Measurements from ENCODE around the gene TGFBR3L.
"Not testable (repeated sequence)": the region's sequence is repeated elsewhere in the genome, so short reads cannot be mapped to it uniquely, and the experiment has no call there.

The TGFBR3L gene

GRCh38 chr19:7928741-7929701 lies 14.4 kb downstream of the TGFBR3L start (continued):
- TF ChIP-seq, protein P1, sequence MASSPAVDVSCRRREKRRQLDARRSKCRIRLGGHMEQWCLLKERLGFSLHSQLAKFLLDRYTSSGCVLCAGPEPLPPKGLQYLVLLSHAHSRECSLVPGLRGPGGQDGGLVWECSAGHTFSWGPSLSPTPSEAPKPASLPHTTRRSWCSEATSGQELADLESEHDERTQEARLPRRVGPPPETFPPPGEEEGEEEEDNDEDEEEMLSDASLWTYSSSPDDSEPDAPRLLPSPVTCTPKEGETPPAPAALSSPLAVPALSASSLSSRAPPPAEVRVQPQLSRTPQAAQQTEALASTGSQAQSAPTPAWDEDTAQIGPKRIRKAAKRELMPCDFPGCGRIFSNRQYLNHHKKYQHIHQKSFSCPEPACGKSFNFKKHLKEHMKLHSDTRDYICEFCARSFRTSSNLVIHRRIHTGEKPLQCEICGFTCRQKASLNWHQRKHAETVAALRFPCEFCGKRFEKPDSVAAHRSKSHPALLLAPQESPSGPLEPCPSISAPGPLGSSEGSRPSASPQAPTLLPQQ (tag by site-specific recombination; IDR thresholded peaks at IDR 0.05), result no peak
- TF ChIP-seq, protein P2, sequence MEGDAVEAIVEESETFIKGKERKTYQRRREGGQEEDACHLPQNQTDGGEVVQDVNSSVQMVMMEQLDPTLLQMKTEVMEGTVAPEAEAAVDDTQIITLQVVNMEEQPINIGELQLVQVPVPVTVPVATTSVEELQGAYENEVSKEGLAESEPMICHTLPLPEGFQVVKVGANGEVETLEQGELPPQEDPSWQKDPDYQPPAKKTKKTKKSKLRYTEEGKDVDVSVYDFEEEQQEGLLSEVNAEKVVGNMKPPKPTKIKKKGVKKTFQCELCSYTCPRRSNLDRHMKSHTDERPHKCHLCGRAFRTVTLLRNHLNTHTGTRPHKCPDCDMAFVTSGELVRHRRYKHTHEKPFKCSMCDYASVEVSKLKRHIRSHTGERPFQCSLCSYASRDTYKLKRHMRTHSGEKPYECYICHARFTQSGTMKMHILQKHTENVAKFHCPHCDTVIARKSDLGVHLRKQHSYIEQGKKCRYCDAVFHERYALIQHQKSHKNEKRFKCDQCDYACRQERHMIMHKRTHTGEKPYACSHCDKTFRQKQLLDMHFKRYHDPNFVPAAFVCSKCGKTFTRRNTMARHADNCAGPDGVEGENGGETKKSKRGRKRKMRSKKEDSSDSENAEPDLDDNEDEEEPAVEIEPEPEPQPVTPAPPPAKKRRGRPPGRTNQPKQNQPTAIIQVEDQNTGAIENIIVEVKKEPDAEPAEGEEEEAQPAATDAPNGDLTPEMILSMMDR (tag by site-specific recombination; IDR thresholded peaks at IDR 0.05), result peak; percentile 65
- TF ChIP-seq, protein P3, sequence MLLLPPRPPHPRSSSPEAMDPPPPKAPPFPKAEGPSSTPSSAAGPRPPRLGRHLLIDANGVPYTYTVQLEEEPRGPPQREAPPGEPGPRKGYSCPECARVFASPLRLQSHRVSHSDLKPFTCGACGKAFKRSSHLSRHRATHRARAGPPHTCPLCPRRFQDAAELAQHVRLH (tag by site-specific recombination; IDR thresholded peaks at IDR 0.05), result no peak
- TF ChIP-seq, protein P4, sequence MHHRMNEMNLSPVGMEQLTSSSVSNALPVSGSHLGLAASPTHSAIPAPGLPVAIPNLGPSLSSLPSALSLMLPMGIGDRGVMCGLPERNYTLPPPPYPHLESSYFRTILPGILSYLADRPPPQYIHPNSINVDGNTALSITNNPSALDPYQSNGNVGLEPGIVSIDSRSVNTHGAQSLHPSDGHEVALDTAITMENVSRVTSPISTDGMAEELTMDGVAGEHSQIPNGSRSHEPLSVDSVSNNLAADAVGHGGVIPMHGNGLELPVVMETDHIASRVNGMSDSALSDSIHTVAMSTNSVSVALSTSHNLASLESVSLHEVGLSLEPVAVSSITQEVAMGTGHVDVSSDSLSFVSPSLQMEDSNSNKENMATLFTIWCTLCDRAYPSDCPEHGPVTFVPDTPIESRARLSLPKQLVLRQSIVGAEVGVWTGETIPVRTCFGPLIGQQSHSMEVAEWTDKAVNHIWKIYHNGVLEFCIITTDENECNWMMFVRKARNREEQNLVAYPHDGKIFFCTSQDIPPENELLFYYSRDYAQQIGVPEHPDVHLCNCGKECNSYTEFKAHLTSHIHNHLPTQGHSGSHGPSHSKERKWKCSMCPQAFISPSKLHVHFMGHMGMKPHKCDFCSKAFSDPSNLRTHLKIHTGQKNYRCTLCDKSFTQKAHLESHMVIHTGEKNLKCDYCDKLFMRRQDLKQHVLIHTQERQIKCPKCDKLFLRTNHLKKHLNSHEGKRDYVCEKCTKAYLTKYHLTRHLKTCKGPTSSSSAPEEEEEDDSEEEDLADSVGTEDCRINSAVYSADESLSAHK (tag by site-specific recombination; IDR thresholded peaks at IDR 0.05), result no peak

- Histone ChIP-seq H3K36me3 (ENCODE audit: control insufficient read depth in 2 of 2, insufficient read depth in 1 of 2, low read length in 2 of 2) (peaks cover 6 to 59% of the 10 kb centered on the region in 2 experiments; a peak in 2 of 3 replicates), H3K4me1 (ENCODE audit: control insufficient read depth, insufficient read depth, low read length) (peaks cover 17% of the 10 kb centered on the region)
- ChIA-PET CTCF (interaction anchor here (0.9 to 3.5 kb wide), 5 partner anchors 10 to 130 kb away, joined by 3 to 25 read pairs (median 3); partner anchors contain the start of gene TIMM44), POLR2A (interaction anchor here (0.7 to 5.8 kb wide), 6 partner anchors 10 to 325 kb away, joined by 3 to 60 read pairs (median 6); partner anchors contain the start of genes SNAPC2 and TIMM44)
- H3K4me3 ChIP-seq (ENCODE audit: low read depth, low read length); H3K9me3 ChIP-seq (ENCODE audit: control insufficient read depth, insufficient read depth, low read depth, low read length); H3K27ac ChIP-seq (ENCODE audit: extremely low read depth, low read depth, low read length): not testable (repeated sequence)
- TF ChIP-seq ZEB2 (tag by site-specific recombination; IDR thresholded peaks at IDR 0.05) (peak; percentile 54), TSHZ1 (tag by site-specific recombination; IDR thresholded peaks at IDR 0.05; ENCODE audit: borderline replicate concordance) (0 out of 2 replicates have a peak, but pooled peaks have one; percentile 32), ZNF362 (tag by site-specific recombination; IDR thresholded peaks at IDR 0.05) (peak; percentile 90), ZNF2 (tag by site-specific recombination; IDR thresholded peaks at IDR 0.05) (peak; percentile 37; the same call in 1 of the 2 replicates), WT1 (tag by site-specific recombination; IDR thresholded peaks at IDR 0.05) (peak; percentile 91), ZNF391 (tag by site-specific recombination; IDR thresholded peaks at IDR 0.05; ENCODE audit: borderline replicate concordance, low read depth) (0 out of 2 replicates have a peak, but pooled peaks have one; percentile 7), ZNF600 (tag by site-specific recombination; IDR thresholded peaks at IDR 0.05) (peak; percentile 91), KLF8 (tag by site-specific recombination; IDR thresholded peaks at IDR 0.05) (peak; percentile 60; the same call in 1 of the 2 replicates), GLIS1 (tag by site-specific recombination; IDR thresholded peaks at IDR 0.05) (peak; percentile 19; the same call in 1 of the 2 replicates), BCL11A (tag by site-specific recombination; IDR thresholded peaks at IDR 0.05; ENCODE audit: low read depth) (0 out of 2 replicates have a peak, but pooled peaks have one; percentile 33), ZBTB17 (tag by site-specific recombination; IDR thresholded peaks at IDR 0.05) (0 out of 2 replicates have a peak, but pooled peaks have one; percentile 16), ZFP37 (tag by site-specific recombination; IDR thresholded peaks at IDR 0.05) (0 out of 2 replicates have a peak, but pooled peaks have one; percentile 46), KLF1 (tag by site-specific recombination; IDR thresholded peaks at IDR 0.05) (0 out of 2 replicates have a peak, but pooled peaks have one; percentile 16)
- TF ChIP-seq, protein P5, sequence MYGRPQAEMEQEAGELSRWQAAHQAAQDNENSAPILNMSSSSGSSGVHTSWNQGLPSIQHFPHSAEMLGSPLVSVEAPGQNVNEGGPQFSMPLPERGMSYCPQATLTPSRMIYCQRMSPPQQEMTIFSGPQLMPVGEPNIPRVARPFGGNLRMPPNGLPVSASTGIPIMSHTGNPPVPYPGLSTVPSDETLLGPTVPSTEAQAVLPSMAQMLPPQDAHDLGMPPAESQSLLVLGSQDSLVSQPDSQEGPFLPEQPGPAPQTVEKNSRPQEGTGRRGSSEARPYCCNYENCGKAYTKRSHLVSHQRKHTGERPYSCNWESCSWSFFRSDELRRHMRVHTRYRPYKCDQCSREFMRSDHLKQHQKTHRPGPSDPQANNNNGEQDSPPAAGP (tag by site-specific recombination; IDR thresholded peaks at IDR 0.05), result peak; percentile 75
Measured at GRCh38 chr19:7930030-7930429, 15.4 kb downstream of the TGFBR3L start.
